SK-N-MC (cell line): ENCODE results near the gene MUSTN1.

ENCODE experiments used
- EZH2 ChIP-seq: fragments of 200-600 bp; sonication (generic); IDR thresholded peaks from one replicate; pipeline ENCODE4 v1.6.1; 2017; ENCODE audit warnings: antibody characterized with exemption
- FOXP2 ChIP-seq: optimal IDR thresholded peaks from 2 replicates; pipeline ENCODE3; 2011; ENCODE audit warnings: mild to moderate bottlenecking, moderate library complexity; ENCODE audit not compliant: insufficient read depth; ENCODE audit errors: extremely low read length, control extremely low read depth
- POLR2AphosphoS5 ChIP-seq: IDR thresholded peaks from 2 replicates; pipeline ENCODE4 v1.6.1; 2012; ENCODE audit warnings: mild to moderate bottlenecking, low read depth, low read length, borderline replicate concordance

- no peak for TF ChIP-seq POLR2AphosphoS5
- TF ChIP-seq EZH2, result no peak
- no peak for TF ChIP-seq FOXP2
Measured at GRCh38 chr3:52877085-52877484, 42.3 kb upstream of the MUSTN1 start.
